ENCODE measurements around the gene SPATA31D3. TPM values are rescaled to one million over a fixed set of nuclear protein-coding genes. Genes with fewer than 3 reads are reported as not detected.

SPATA31D3 gene
- total RNA-seq, 1 experiment from 2014 or later, result not detected

DNA sequence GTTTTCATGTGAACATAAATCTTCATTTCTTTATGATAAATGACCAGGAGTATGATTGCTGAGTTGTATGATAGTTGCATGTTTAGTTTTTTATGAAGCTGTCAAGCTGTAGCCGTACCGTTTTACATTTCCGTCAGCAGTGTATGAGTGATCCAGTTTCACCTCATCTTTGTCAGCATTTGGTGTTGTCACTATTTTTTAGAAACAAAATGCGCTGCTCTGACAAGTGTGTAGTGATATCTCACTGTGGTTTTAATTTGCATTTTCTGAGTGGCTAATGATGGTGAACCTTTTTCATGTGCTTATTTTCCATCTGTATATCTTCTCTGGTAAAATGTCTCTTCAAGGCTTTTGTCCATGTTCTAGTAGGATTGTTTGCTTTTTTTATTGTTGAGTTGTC is 38.6 kb downstream of the SPATA31D3 start:
- no peak for DNase-seq
- Mint-ChIP-seq H3K9me3 (no peaks in the 10 kb centered on the region; a peak in 1 of 5 replicates), H3K4me1 (peaks cover 5% of the 10 kb centered on the region in 2 experiments; a peak in 3 of 4 replicates), H3K4me3 (no peak overlapping the region), H3K36me3 (ENCODE audit: insufficient read depth in 1 of 3, low read depth in 3 of 3) (peaks cover 0 to 1% (median 0%) of the 10 kb centered on the region in 3 experiments; a peak in 1 of 7 replicates), H3K27me3 (ENCODE audit: low read depth) (no peaks in the 10 kb centered on the region), H3K27ac (no peak overlapping the region)
- H2BK15ac ChIP-seq (ENCODE audit: low read depth, low read length), result no peak overlapping the region
- no peaks in the 10 kb centered on the region for H3K79me1 ChIP-seq (ENCODE audit: insufficient read depth, low read depth, low read length, poor library complexity, severe bottlenecking)
- H4K20me1 ChIP-seq (ENCODE audit: control insufficient read depth, insufficient read depth, insufficient read length), result no peaks in the 10 kb centered on the region
- H3K23me2 ChIP-seq (ENCODE audit: insufficient read length, low read depth, low read length, poor library complexity, severe bottlenecking), result no peaks in the 10 kb centered on the region
- no peak overlapping the region for H2BK20ac ChIP-seq (ENCODE audit: low read depth, low read length, poor library complexity, severe bottlenecking)
- H3K4me1 ChIP-seq (ENCODE audit: insufficient read depth, low read length), result no peaks in the 10 kb centered on the region
- H3K9me3 ChIP-seq (ENCODE audit: control insufficient read depth, low read depth, low read length), result no peaks in the 10 kb centered on the region
- H3K27me3 ChIP-seq (ENCODE audit: insufficient read depth, low read length), result no peaks in the 10 kb centered on the region
- H3K23ac ChIP-seq (ENCODE audit: insufficient read length, low read depth, low read length), result no peak overlapping the region
- no peak overlapping the region for H3K9ac ChIP-seq (ENCODE audit: extremely low read depth, insufficient read length, low read length)
- no peak overlapping the region for H4K8ac ChIP-seq (replicated peaks; ENCODE audit: insufficient read length, low read depth, low read length)
- no peak overlapping the region for H3K4ac ChIP-seq (ENCODE audit: low read depth, low read length)
- H3T11ph ChIP-seq (ENCODE audit: low read length), result no peak overlapping the region
- no peak overlapping the region for H3K56ac ChIP-seq (ENCODE audit: insufficient read length, low read depth, low read length)
- H3K79me2 ChIP-seq (ENCODE audit: insufficient read depth, low read length), result no peaks in the 10 kb centered on the region
- no peak overlapping the region for H2AK5ac ChIP-seq (ENCODE audit: insufficient read length, low read length)
- no peak overlapping the region for H2AFZ ChIP-seq (ENCODE audit: low read length)
- H3K27ac ChIP-seq (ENCODE audit: insufficient read length, low read depth, low read length), result no peak overlapping the region
- H2BK5ac ChIP-seq (ENCODE audit: insufficient read length, low read length), result no peak overlapping the region
- TF ChIP-seq, protein P1, sequence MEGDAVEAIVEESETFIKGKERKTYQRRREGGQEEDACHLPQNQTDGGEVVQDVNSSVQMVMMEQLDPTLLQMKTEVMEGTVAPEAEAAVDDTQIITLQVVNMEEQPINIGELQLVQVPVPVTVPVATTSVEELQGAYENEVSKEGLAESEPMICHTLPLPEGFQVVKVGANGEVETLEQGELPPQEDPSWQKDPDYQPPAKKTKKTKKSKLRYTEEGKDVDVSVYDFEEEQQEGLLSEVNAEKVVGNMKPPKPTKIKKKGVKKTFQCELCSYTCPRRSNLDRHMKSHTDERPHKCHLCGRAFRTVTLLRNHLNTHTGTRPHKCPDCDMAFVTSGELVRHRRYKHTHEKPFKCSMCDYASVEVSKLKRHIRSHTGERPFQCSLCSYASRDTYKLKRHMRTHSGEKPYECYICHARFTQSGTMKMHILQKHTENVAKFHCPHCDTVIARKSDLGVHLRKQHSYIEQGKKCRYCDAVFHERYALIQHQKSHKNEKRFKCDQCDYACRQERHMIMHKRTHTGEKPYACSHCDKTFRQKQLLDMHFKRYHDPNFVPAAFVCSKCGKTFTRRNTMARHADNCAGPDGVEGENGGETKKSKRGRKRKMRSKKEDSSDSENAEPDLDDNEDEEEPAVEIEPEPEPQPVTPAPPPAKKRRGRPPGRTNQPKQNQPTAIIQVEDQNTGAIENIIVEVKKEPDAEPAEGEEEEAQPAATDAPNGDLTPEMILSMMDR (conservative IDR thresholded peaks at IDR 0.05), result no peak
- H4K5ac ChIP-seq (ENCODE audit: insufficient read length, low read depth, low read length), result no peak overlapping the region
- H3K18ac ChIP-seq (ENCODE audit: insufficient read length, low read depth, low read length), result no peak overlapping the region
- WGBS (ENCODE audit: extremely low coverage, insufficient read length, low lambda C conversion rate), result no CpG with 5 or more reads among the region's 4 CpGs
- no peak overlapping the region for H2BK12ac ChIP-seq (ENCODE audit: insufficient read length, low read depth, low read length)
- no peak overlapping the region for H3K14ac ChIP-seq (ENCODE audit: insufficient read depth, low read length)
- no peak overlapping the region for H2BK120ac ChIP-seq (ENCODE audit: low read depth, low read length, poor library complexity, severe bottlenecking)
- no peak overlapping the region for H4K91ac ChIP-seq (ENCODE audit: insufficient read length, low read depth, low read length)
- H3K4me2 ChIP-seq (ENCODE audit: insufficient read depth, insufficient read length, low read length), result no peak overlapping the region

All from H9 (cell line).